ENCODE measurements around the gene ZNF423. TPM values are rescaled to one million over a fixed set of nuclear protein-coding genes. Genes with fewer than 3 reads are reported as not detected.

The ZNF423 gene
- total RNA-seq, 1 experiment from 2014 or later, result 0.49 TPM

- no TSS peak for BruUV-seq (replicated peaks)
- no peak for ATAC-seq
Measured at GRCh38 chr16:49472598-49472997, 383.3 kb downstream of the ZNF423 start.

GRCh38 chr16:49471038-49471727, 384.7 kb downstream of the ZNF423 start:
- Histone ChIP-seq H3K36me3 (ENCODE audit: control insufficient read depth, insufficient read depth, low read length) (no peaks in the 10 kb centered on the region), H3K9me3 (ENCODE audit: control insufficient read depth, insufficient read depth, low read depth, low read length) (no peaks in the 10 kb centered on the region), H3K27ac (ENCODE audit: low read length) (no peak overlapping the region), H3K27me3 (ENCODE audit: control insufficient read depth, insufficient read depth, low read length) (no peaks in the 10 kb centered on the region), H3K4me1 (ENCODE audit: control insufficient read depth, insufficient read depth, low read length) (no peaks in the 10 kb centered on the region), H3K4me3 (ENCODE audit: low read depth in 2 of 2, low read length in 2 of 2) (no peak overlapping the region)
- DNase-seq (ENCODE audit: low read depth, low spot score), result no peak
- POLR2A ChIA-PET, result no interaction called here
- TF ChIP-seq CTCF (IDR thresholded peaks at IDR 0.05) (no peak), SIN3A (IDR thresholded peaks at IDR 0.05; ENCODE audit: borderline replicate concordance, insufficient read depth, low read depth, low read length) (no peak), POLR2AphosphoS5 (IDR thresholded peaks at IDR 0.05; ENCODE audit: low read depth, low read length) (no peak), TCF7L2 (IDR thresholded peaks at IDR 0.05; ENCODE audit: low read depth, low read length) (no peak), REST (IDR thresholded peaks at IDR 0.05; ENCODE audit: insufficient read depth in 1 of 2, low read depth in 2 of 2, low read length in 1 of 2) (no peak)
- no peak for ATAC-seq
- CTCF ChIA-PET, result interaction anchor here (0.6 kb wide), 1 partner anchor 452 kb away, joined by 3 read pairs; no protein-coding TSS in a partner anchor
- intact Hi-C loops (cut with micrococcal nuclease; ENCODE audit: unreplicated experiment), result no loop called here
- in situ Hi-C loops (cut with HindIII; ENCODE audit: low pct_unique_long_range_greater_than_20kb, low sequenced_read_pairs), result no loop called here
- no TSS peak for BruUV-seq (replicated peaks)

More at GRCh38 chr16:49472598-49472997, 383.3 kb downstream of the ZNF423 start:
- Histone ChIP-seq H3K36me3 (ENCODE audit: control insufficient read depth, insufficient read depth, low read length) (no peaks in the 10 kb centered on the region), H3K9me3 (ENCODE audit: control insufficient read depth, insufficient read depth, low read depth, low read length) (no peaks in the 10 kb centered on the region), H3K4me3 (ENCODE audit: low read depth in 2 of 2, low read length in 2 of 2) (no peak overlapping the region), H3K27ac (ENCODE audit: low read length) (no peak overlapping the region), H3K27me3 (ENCODE audit: control insufficient read depth, insufficient read depth, low read length) (no peaks in the 10 kb centered on the region), H3K4me1 (ENCODE audit: control insufficient read depth, insufficient read depth, low read length) (no peaks in the 10 kb centered on the region)
- in situ Hi-C loops (cut with HindIII; ENCODE audit: low pct_unique_long_range_greater_than_20kb, low sequenced_read_pairs), result no loop called here
- intact Hi-C loops (cut with micrococcal nuclease; ENCODE audit: unreplicated experiment), result no loop called here
- DNase-seq (ENCODE audit: low read depth, low spot score), result no peak
- ChIA-PET CTCF (no interaction called here), POLR2A (no interaction called here)
- no peak for TF ChIP-seq CTCF (IDR thresholded peaks at IDR 0.05)
- no peak for TF ChIP-seq POLR2AphosphoS5 (IDR thresholded peaks at IDR 0.05; ENCODE audit: low read depth, low read length)
- TF ChIP-seq TCF7L2 (IDR thresholded peaks at IDR 0.05; ENCODE audit: low read depth, low read length), result no peak
- no peak for TF ChIP-seq REST (IDR thresholded peaks at IDR 0.05; ENCODE audit: insufficient read depth in 1 of 2, low read depth in 2 of 2, low read length in 1 of 2)
- no peak for TF ChIP-seq SIN3A (IDR thresholded peaks at IDR 0.05; ENCODE audit: borderline replicate concordance, insufficient read depth, low read depth, low read length)
